GM23248 (cell line): ENCODE results near the gene AAGAB. TPM values are rescaled to one million over a fixed set of nuclear protein-coding genes. Genes with fewer than 3 reads are reported as not detected.

ENCODE experiments used
- DNase-seq: peaks from one replicate; pipeline ENCODE4 v3.0.0-alpha.2; 2015
- H2AFZ ChIP-seq: fragments of 200-600 bp; sonication (generic); 2 replicates; pipeline ENCODE4 v1.6.1; 2016; ENCODE audit warnings: antibody characterized with exemption
- H3F3A ChIP-seq: fragments of 200-600 bp; sonication (generic); 2 replicates; pipeline ENCODE4 v1.6.1; 2016; ENCODE audit warnings: mild to moderate bottlenecking, antibody characterized with exemption, mixed run types; ENCODE audit not compliant: insufficient read depth
- H3K27ac ChIP-seq: fragments of 200-600 bp; sonication (generic); 2 replicates; pipeline ENCODE4 v1.5.1; 2016; ENCODE audit warnings: mild to moderate bottlenecking
- H3K27me3 ChIP-seq: fragments of 200-600 bp; sonication (generic); replicated peaks from 2 replicates; pipeline ENCODE4 v1.6.1; 2016; ENCODE audit warnings: mild to moderate bottlenecking; ENCODE audit not compliant: insufficient read depth
- H3K36me3 ChIP-seq: fragments of 200-600 bp; sonication (generic); 2 replicates; pipeline ENCODE4 v1.6.1; 2016; ENCODE audit warnings: low read depth, mild to moderate bottlenecking
- H3K4me1 ChIP-seq: fragments of 200-600 bp; sonication (generic); 2 replicates; pipeline ENCODE4 v1.6.1; 2016; ENCODE audit warnings: mild to moderate bottlenecking; ENCODE audit not compliant: insufficient read depth
- H3K4me2 ChIP-seq: fragments of 200-600 bp; sonication (generic); one replicate; pipeline ENCODE4 v1.6.1; 2016; ENCODE audit warnings: mild to moderate bottlenecking; ENCODE audit not compliant: unreplicated experiment
- H3K4me3 ChIP-seq: fragments of 200-600 bp; sonication (generic); 2 replicates; pipeline ENCODE4 v1.5.1; 2016; ENCODE audit warnings: mild to moderate bottlenecking
- H3K79me2 ChIP-seq: fragments of 200-600 bp; sonication (generic); 2 replicates; pipeline ENCODE4 v1.6.1; 2016; ENCODE audit warnings: mild to moderate bottlenecking; ENCODE audit not compliant: insufficient read depth
- H3K9ac ChIP-seq: fragments of 200-600 bp; sonication (generic); 2 replicates; pipeline ENCODE4 v1.6.1; 2016; ENCODE audit warnings: mild to moderate bottlenecking
- H3K9me2 ChIP-seq: fragments of 200-600 bp; sonication (generic); 2 replicates; pipeline ENCODE4 v1.6.1; 2016; ENCODE audit warnings: mixed run types, mild to moderate bottlenecking, moderate library complexity; ENCODE audit not compliant: insufficient read depth
- H3K9me3 ChIP-seq: fragments of 200-600 bp; sonication (generic); one replicate; pipeline ENCODE4 v1.6.1; 2017; ENCODE audit warnings: low read depth
- H4K20me1 ChIP-seq: fragments of 200-600 bp; sonication (generic); 2 replicates; pipeline ENCODE4 v1.6.0; 2016; ENCODE audit not compliant: insufficient read depth
- EZH2 ChIP-seq: fragments of 200-600 bp; sonication (generic); IDR thresholded peaks from 2 replicates; pipeline ENCODE4 v1.6.1; 2018; ENCODE audit warnings: antibody characterized with exemption, mild to moderate bottlenecking; ENCODE audit not compliant: insufficient read depth, poor library complexity, severe bottlenecking
- EZH2phosphoT487 ChIP-seq: fragments of 200-600 bp; sonication (generic); IDR thresholded peaks from 2 replicates; pipeline ENCODE4 v1.6.1; 2018; ENCODE audit warnings: antibody characterized with exemption, moderate library complexity, mild to moderate bottlenecking, low read depth; ENCODE audit not compliant: insufficient read depth
- WGBS, 2 experiments: methylation state at CpG; one replicate each; pipeline ENCODE4 v1.1.6; 2015 to 2017; ENCODE audit warnings: low lambda C conversion rate in 2 of 2, low coverage in 1 of 2; ENCODE audit errors: missing lambda C conversion rate in 2 of 2; 5-methylcytosine and 5-hydroxymethylcytosine counted together
- in situ Hi-C: fragments of 300-500 bp; cut with MboI; formaldehyde crosslinking; loops from 2 replicates; pipeline ENCODE4 v1.15.0; 2020
- polyA plus RNA-seq: library from polyadenylated mRNA; unstranded; fragments of >200 nt; fragmentation: Nextera tagmentation; extraction: Ambion mirVana; gene quantifications from 2 replicates; pipeline ENCODE4 v1.2.1, GENCODE V29; 2016
- total RNA-seq: library from RNA; depleted of rRNA; stranded (reverse); fragments of >200 nt; shearing (Covaris generic); gene quantifications from 2 replicates; pipeline ENCODE4 v1.2.3, GENCODE V29; 2014

Gene AAGAB
- total and polyA plus RNA-seq, 2 experiments from 2014 or later = 40.9 to 43.3 TPM

DNA sequence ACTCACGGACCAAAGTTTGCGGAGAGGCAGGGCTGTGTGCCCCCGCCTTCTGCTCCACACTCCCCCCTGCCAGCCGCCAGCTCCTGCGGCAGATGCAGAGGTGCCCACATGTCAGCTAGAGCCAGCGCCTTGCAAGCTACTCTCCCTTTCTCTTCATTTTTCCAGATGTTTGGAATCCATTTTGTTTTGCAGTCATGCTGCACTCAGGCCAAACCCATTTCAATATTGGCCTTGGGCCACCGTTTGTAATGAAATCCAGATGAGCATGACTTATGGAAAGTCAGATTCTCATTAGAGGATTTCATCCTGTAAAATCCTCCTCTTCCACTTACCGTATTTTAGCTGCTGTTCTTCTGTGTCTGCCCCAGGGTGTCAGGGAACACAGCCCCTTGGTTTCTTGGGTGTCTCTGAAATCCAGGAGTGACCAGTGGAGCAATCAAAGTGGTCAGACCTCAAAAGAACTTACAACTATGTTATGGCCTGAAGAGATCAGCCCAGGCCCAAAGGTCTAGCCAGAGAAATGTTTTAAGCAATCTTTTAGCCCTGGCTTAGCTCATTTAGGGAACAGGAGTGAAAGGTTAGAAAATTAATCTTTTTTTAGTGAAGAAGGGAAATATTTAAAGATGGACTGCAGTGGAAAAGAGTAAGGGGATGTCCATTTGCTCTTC is 65.8 kb downstream of the AAGAB start:
- peaks cover 82% of the 10 kb centered on the region for H3F3A ChIP-seq
- no peak for TF ChIP-seq EZH2
- TF ChIP-seq EZH2phosphoT487 = no peak
- H3K9me3 ChIP-seq = no peaks in the 10 kb centered on the region
- DNase-seq = peak; percentile 87
- in situ Hi-C loops = no loop called here
- no peaks in the 10 kb centered on the region for H3K9me2 ChIP-seq
- no peak overlapping the region for H3K4me3 ChIP-seq
- H2AFZ ChIP-seq = no peak overlapping the region
- peaks cover 36% of the 10 kb centered on the region for H3K36me3 ChIP-seq
- peak overlapping the region; percentile 74 for H3K9ac ChIP-seq
- H3K4me1 ChIP-seq = peaks cover 56% of the 10 kb centered on the region
- H3K4me2 ChIP-seq = peak overlapping the region; percentile 26
- WGBS, 2 experiments = 9 to 11% methylated on average over 8 of the region's 8 CpGs
- H3K27me3 ChIP-seq = no peaks in the 10 kb centered on the region
- H4K20me1 ChIP-seq = no peaks in the 10 kb centered on the region
- peak overlapping the region; percentile 93 for H3K27ac ChIP-seq
- H3K79me2 ChIP-seq = no peaks in the 10 kb centered on the region

DNA sequence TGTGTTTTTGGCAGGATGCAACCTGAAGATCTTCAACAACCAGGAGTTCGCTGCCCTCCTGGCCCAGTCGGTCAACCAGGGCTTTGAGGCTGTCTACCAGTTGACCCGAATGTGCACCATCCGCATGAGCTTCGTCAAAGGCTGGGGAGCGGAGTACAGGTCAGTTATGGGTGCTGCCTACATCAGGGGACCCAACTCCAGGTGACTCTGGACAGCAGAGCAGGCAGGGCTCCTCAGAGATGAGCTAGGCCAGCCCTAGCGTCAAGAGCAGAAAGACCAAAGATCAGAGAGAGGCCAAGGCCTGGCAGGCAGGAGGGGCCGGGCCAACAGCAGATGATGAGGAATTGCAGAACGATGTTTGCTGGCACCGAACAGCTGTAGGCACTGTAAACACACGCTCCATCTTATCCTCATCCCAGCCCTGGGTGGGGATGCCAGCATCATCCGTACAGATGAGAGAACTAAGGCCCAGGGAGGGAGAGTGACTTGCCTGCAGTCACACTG is 67.1 kb downstream of the AAGAB start:
- 65 to 75% methylated on average over 12 of the region's 12 CpGs for WGBS, 2 experiments

DNA sequence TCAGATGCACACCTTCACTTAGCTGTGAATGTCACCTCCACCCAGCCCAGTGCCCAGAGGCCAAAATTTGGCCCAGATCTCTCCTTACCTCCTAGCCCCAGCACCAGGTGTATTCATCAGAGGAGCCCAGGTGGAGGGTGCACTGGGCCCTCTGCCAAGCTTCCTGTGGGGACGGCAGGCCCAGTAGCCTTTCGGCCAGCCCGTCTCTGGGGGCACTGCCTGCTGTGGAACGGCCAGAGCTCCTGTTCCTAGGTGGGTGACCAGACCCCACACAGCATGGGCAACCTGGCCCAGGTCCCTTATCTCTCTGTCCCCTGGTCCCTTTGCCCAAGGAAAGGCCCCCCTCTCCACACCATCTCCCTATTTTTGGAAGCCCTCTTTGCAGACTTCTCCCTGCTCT is 67.8 kb downstream of the AAGAB start:
- Histone ChIP-seq H3K36me3 (peaks cover 33% of the 10 kb centered on the region), H3K4me3 (no peak overlapping the region), H3K9me2 (no peaks in the 10 kb centered on the region), H4K20me1 (no peaks in the 10 kb centered on the region), H3K79me2 (peaks cover 10% of the 10 kb centered on the region; the same call in 1 of the 2 replicates), H3F3A (peaks cover 80% of the 10 kb centered on the region), H3K27ac (peak overlapping the region; percentile 56), H3K4me1 (peaks cover 66% of the 10 kb centered on the region), H3K9ac (0 out of 2 replicates have a peak overlapping the region, but pooled peaks have one; percentile 8), H3K9me3 (no peaks in the 10 kb centered on the region), H3K27me3 (no peaks in the 10 kb centered on the region), H3K4me2 (peak overlapping the region; percentile 18), H2AFZ (no peak overlapping the region)
- in situ Hi-C loops = no loop called here
- TF ChIP-seq EZH2phosphoT487 (no peak), EZH2 (no peak)
- 62 to 83% methylated on average over 4 of the region's 4 CpGs for WGBS, 2 experiments
- DNase-seq = no peak

More for the DNA sequence above, 67.1 kb downstream of the AAGAB start:
- Histone ChIP-seq H3K27me3 (no peaks in the 10 kb centered on the region), H4K20me1 (no peaks in the 10 kb centered on the region), H3K4me1 (peaks cover 66% of the 10 kb centered on the region), H3K4me3 (no peak overlapping the region), H3K27ac (peak overlapping the region; percentile 93), H3K9ac (no peak overlapping the region), H2AFZ (no peak overlapping the region), H3F3A (peaks cover 80% of the 10 kb centered on the region), H3K9me3 (no peaks in the 10 kb centered on the region), H3K79me2 (peaks cover 3% of the 10 kb centered on the region; the same call in 1 of the 2 replicates), H3K4me2 (no peak overlapping the region), H3K36me3 (peaks cover 33% of the 10 kb centered on the region), H3K9me2 (no peaks in the 10 kb centered on the region)
- in situ Hi-C loops = no loop called here
- DNase-seq = peak; percentile 59
- TF ChIP-seq EZH2 (no peak), EZH2phosphoT487 (no peak)

DNA sequence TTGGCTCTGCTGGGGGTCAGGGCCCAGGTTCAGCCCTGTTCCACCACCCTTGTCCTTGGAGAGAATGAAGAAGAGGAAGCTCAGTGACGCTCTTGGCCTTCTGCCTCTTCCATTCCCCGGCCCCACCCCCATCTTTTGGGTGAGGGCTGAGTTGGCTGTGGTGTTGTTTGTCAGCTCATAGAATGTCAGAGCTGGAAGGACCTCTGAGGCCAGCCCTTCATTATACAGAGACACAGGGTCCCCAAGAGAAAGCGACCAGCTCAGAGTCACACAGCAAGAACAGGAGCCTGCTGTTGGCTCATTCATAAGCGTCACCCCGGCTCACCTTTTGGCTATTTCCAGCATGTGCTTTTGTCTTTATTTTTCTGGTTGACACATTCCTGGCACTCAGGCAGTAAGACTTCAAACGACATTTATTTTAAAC is 68.2 kb downstream of the AAGAB start:
- H3K4me2 ChIP-seq = peak overlapping the region; percentile 18
- no peak overlapping the region for H2AFZ ChIP-seq
- no peak overlapping the region for H3K4me3 ChIP-seq
- H3K9me3 ChIP-seq = no peaks in the 10 kb centered on the region
- peak overlapping the region; percentile 56 for H3K27ac ChIP-seq
- WGBS, 2 experiments = 20 to 22% methylated on average over 6 of the region's 6 CpGs
- no peak for TF ChIP-seq EZH2phosphoT487
- no peak for TF ChIP-seq EZH2
- peaks cover 11% of the 10 kb centered on the region; the same call in 1 of the 2 replicates for H3K79me2 ChIP-seq
- H3K4me1 ChIP-seq = peaks cover 66% of the 10 kb centered on the region
- no peaks in the 10 kb centered on the region for H3K9me2 ChIP-seq
- in situ Hi-C loops = no loop called here
- DNase-seq = peak; percentile 50
- H4K20me1 ChIP-seq = no peaks in the 10 kb centered on the region
- no peaks in the 10 kb centered on the region for H3K27me3 ChIP-seq
- peaks cover 31% of the 10 kb centered on the region for H3K36me3 ChIP-seq
- H3K9ac ChIP-seq = 0 out of 2 replicates have a peak overlapping the region, but pooled peaks have one; percentile 8
- H3F3A ChIP-seq = peaks cover 75% of the 10 kb centered on the region
